ENCODE results near the gene CCDC6. TPM values are rescaled to one million over a fixed set of nuclear protein-coding genes. Genes with fewer than 3 reads are reported as not detected.

Gene CCDC6
- total and polyA plus RNA-seq, 3 donors from 2014 or later = 21.1 to 52.2 (median 41.7) TPM

DNA sequence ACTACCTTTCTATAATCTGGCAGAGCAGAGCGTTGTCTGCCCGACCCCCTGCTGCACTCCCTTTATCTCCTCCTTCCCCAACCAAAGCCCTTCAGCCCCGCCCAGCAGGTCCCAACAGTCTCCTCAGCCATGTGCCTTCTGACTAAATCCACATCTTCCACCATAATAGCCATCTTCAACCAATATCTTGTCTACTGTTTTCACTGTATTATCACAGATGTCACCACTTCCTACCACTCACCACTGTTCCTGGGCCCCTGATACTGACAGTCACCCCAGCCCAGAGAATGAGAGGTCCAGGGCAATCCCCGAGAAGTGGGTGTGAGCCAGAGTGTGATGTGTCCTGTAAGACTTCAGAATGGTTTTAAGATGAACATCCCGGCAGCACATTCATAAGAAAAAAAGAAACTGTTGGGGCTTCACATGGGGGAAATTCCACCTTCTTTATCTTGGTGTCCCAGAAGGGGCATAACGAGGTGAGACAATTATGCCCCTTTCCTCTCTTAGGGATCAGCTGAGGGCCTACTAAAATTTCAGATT lies 25.3 kb downstream of the CCDC6 start:
- Histone ChIP-seq H3K27ac (no peak overlapping the region), H3K9me3 (no peaks in the 10 kb centered on the region), H3K27me3 (no peaks in the 10 kb centered on the region), H3K36me3 (ENCODE audit: low read depth, missing control alignments) (no peaks in the 10 kb centered on the region), H3K4me1 (no peaks in the 10 kb centered on the region), H3K4me3 (no peak overlapping the region)
- 76 to 84% methylated on average over 5 of the region's 6 CpGs for WGBS, 2 donors
- intact Hi-C loops (cut with DNase I; ENCODE audit: low total_unique reads) = no loop called here
- DNase-seq = no peak
- TF ChIP-seq, protein P1, sequence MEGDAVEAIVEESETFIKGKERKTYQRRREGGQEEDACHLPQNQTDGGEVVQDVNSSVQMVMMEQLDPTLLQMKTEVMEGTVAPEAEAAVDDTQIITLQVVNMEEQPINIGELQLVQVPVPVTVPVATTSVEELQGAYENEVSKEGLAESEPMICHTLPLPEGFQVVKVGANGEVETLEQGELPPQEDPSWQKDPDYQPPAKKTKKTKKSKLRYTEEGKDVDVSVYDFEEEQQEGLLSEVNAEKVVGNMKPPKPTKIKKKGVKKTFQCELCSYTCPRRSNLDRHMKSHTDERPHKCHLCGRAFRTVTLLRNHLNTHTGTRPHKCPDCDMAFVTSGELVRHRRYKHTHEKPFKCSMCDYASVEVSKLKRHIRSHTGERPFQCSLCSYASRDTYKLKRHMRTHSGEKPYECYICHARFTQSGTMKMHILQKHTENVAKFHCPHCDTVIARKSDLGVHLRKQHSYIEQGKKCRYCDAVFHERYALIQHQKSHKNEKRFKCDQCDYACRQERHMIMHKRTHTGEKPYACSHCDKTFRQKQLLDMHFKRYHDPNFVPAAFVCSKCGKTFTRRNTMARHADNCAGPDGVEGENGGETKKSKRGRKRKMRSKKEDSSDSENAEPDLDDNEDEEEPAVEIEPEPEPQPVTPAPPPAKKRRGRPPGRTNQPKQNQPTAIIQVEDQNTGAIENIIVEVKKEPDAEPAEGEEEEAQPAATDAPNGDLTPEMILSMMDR (IDR thresholded peaks at IDR 0.05) = no peak
- TF ChIP-seq POLR2A (IDR thresholded peaks at IDR 0.05) = no peak

DNA sequence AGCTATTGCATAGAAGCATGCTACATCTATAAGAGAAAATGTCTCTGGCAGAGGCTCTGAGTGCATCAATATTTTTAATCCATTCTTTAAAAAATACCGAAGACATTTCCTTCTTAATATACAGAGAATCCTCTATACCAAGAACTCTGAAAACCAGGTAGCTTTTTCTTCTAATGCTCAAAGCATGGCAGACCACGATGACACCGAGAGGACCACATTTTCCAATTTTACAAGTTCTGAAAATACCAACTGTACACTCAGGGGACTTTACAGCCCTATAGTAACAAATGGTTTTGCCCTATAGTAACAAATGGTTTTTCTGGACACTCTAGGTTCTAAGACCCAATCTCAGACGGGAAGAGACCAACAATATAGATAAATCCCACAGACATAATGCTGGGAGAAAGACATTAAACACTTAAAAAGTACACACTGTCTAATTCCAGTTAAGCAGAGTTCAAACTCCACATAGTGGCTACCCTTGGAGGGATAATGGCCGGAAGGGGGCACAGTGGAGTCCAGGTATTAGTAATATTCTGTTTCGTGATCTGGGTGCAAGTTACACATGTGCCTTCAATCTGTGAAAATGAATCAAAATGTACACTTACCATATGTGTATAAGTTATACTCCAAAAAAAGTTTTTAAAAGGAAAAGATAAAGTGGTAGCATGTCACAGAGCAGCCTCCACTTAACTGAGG lies 26.2 kb downstream of the CCDC6 start:
- H3K4me3 ChIP-seq = no peak overlapping the region
- TF ChIP-seq, protein P1 (IDR thresholded peaks at IDR 0.05) = no peak
- TF ChIP-seq POLR2A (IDR thresholded peaks at IDR 0.05) = no peak
- no peaks in the 10 kb centered on the region for H3K36me3 ChIP-seq (ENCODE audit: low read depth, missing control alignments)
- H3K9me3 ChIP-seq = no peaks in the 10 kb centered on the region
- DNase-seq = no peak
- intact Hi-C loops (cut with DNase I; ENCODE audit: low total_unique reads) = no loop called here
- H3K27ac ChIP-seq = no peak overlapping the region
- no peaks in the 10 kb centered on the region for H3K27me3 ChIP-seq
- 70 to 74% methylated on average over 6 of the region's 6 CpGs for WGBS, 2 donors
- H3K4me1 ChIP-seq = no peaks in the 10 kb centered on the region

DNA sequence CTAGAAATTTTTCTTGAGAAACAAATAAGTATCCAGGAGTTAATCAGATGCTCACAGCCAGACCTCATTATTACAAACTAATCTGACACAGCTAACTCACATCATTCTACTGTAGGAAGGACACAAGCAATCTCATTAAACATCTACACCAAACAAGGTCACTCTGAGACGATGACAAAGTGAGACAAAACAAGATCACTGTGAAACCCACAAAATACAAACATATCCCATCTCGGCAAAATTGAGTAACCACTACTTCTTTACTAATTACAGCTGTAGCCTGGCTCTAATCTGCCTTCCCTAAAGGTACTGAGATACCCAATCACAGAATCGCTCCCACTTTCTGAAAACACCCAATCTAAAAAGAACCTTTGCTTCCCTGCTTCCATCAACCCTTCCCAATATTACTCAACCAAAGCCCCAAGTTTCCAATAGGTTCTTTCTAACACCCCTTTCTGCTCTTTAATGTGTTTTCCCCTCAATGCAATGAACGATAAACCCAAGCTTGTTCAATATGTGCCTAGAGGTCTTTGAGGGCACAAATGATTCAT lies 26.9 kb downstream of the CCDC6 start:
- no peak for TF ChIP-seq POLR2A (IDR thresholded peaks at IDR 0.05)
- TF ChIP-seq, protein P1 (IDR thresholded peaks at IDR 0.05) = no peak
- 75 to 79% methylated on average over 4 of the region's 4 CpGs for WGBS, 2 donors
- Histone ChIP-seq H3K36me3 (ENCODE audit: low read depth, missing control alignments) (no peaks in the 10 kb centered on the region), H3K9me3 (no peaks in the 10 kb centered on the region), H3K4me1 (no peaks in the 10 kb centered on the region), H3K4me3 (no peak overlapping the region), H3K27me3 (no peaks in the 10 kb centered on the region), H3K27ac (no peak overlapping the region)
- no peak for DNase-seq
- intact Hi-C loops (cut with DNase I; ENCODE audit: low total_unique reads) = no loop called here

DNA sequence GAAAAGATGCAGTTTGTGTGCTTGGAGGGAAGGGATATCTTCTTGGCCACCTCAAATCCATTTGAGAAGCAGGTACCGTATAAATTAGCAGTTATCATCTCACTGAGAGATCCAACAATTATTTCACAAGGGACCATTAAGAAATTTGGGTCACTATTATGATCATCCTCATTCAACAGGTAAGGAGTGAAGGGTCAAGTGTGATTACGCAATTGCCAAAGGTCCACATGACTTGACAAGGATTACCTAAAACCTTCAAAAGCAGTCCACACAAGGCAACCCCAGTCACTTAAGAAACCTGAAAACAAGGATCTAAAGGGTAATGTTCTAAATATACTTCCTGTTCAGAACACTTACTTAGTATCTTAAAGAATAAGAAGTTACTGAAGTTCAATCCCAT lies 27.4 kb downstream of the CCDC6 start:
- DNase-seq = no peak
- TF ChIP-seq POLR2A (IDR thresholded peaks at IDR 0.05) = no peak
- TF ChIP-seq, protein P1 (IDR thresholded peaks at IDR 0.05) = no peak
- H3K9me3 ChIP-seq = no peaks in the 10 kb centered on the region
- intact Hi-C loops (cut with DNase I; ENCODE audit: low total_unique reads) = no loop called here
- no peak overlapping the region for H3K27ac ChIP-seq
- 96% methylated on average over 2 of the region's 2 CpGs for WGBS, 2 donors
- H3K4me1 ChIP-seq = no peaks in the 10 kb centered on the region
- H3K36me3 ChIP-seq (ENCODE audit: low read depth, missing control alignments) = no peaks in the 10 kb centered on the region
- H3K27me3 ChIP-seq = no peaks in the 10 kb centered on the region
- H3K4me3 ChIP-seq = no peak overlapping the region

All from testis (tissue), 3 donors.